ENCODE measurements around the gene PXDN.
"Not testable (repeated sequence)": the region's sequence is repeated elsewhere in the genome, so short reads cannot be mapped to it uniquely, and the experiment has no call there.

PXDN gene

DNA sequence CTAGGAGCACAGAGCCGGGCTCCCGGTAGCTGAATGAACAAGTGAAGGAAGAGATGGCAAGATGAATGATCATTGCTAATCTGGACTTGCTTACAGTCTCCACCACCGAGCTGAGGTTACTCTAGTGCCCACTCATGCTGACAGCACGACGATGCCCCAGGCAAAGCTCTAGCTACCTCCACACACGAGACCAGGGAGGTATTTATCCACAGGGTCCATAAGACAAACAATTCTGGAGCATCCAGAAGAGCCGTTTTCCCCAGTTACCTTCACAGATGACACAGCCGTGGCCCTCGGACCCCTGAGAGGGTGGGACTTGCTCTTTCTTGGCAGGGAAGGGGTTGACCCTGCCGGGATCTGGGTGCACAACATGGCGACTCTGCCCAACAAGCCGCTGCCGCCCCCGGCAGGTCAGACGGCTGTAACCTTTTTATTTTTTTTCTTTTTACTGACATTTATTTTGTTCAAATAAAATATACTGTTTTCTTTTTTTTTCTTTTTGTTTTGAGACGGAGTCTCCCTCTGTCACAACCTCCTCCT lies 120.3 kb downstream of the PXDN start:
- DNase-seq, result no peak

DNA sequence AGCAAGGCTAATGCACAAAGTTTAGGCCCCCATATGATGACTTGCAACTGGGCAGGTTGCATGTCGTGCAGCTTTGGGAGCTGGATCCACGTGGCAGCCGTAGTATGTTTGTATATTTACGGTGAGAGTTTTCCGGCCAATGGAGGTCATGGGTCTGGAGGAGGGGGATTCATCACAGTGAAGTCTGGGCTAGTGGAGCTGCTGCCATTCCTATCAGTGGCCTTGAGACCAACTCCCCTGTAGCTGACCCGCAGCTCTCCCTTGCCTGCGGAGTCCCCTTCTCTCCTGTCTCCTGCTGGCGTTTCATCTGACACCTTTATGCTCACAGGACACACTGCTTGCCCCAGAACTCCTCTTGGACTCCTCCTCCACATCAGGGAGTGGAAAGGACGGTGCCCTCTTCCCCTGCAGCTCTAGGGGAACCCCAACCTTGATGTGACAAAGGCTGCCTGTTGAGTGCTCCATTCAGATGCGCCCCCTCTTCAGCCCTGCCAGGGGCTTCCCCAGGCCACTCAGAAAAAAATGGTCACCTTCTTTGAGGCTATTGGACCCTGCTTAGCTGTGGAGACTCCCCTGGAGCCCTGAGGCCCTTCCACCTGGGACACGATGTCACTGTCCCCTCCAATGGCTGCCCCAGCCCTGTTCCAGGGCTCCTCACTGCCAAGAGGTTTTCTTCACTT lies 121.7 kb downstream of the PXDN start:
- DNase-seq, result no peak

DNA sequence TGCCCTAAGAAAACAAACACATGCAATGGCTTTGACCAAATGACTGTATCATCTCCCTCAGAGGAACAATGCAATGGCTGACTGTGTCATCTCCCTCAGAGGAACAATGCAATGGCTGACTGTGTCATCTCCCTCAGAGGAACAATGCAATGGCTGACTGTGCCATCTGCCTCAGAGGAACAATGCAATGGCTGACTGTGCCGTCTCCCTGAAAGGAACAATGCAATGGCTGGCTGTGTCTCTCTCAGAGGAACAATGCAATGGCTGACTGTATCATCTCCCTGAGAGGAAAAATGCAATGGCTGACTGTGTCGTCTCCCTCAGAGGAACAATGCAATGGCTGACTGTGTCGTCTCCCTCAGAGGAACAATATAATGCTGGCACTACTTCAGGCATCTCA lies 122.3 kb downstream of the PXDN start:
- not testable (repeated sequence) for DNase-seq

DNA sequence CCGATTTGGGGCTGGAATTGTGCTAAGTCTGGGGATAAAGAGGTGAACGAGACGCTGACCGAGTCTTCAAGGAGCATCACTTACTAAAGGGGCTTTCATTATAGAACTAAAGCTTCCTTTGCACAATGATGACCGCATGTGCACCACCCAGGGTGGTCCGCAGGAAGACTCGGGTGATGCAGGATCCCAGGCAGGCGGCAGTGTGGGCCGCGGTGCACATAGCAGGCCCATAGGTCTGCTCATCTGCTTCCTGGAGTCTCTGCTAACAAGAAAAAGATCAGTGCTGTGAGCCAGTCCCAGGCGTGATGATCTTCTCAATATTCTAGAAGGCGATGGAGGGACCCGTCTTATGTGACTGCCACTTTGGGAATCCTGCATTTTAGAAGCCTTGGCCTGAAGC lies 122.8 kb downstream of the PXDN start:
- DNase-seq, result no peak

DNA sequence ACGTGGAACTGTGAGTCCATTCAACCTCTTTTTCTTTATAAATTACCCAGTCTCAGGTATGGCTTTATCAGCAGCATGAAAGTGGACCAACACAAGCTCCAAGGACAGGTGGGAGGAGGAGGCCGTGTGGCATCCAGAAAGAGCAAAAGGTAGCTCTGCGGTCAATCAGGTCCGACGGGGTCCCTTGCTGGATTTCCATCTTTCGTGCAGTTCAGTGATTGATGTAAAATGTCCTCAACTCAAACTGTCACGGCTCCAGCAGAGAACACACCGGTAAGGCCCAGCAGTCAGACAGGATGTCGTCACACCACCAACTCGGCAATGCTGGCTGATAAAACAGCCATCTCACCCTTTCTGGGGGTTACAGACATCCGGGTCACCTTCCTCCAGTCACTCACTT lies 123.3 kb downstream of the PXDN start:
- no peak for DNase-seq

DNA sequence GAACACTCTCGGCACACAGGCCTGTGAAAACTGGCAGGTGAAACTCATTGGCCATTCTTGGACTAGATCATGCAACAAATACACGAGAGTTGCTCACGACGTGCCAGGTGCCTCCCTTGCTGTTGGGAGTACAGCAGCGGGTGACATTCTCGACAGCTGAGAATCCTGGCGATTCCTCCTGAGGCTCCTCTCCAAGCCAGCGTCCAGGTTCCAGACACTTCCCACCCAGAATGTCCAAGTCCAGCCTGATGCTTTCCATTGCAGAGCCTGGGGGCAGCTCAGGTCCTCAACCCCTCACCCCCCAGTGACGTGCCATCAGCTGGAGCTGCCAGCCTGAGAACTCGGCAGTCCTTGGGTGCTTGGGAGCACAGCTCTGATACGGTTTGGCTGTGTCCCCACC lies 124.2 kb downstream of the PXDN start:
- no peak for DNase-seq

DNA sequence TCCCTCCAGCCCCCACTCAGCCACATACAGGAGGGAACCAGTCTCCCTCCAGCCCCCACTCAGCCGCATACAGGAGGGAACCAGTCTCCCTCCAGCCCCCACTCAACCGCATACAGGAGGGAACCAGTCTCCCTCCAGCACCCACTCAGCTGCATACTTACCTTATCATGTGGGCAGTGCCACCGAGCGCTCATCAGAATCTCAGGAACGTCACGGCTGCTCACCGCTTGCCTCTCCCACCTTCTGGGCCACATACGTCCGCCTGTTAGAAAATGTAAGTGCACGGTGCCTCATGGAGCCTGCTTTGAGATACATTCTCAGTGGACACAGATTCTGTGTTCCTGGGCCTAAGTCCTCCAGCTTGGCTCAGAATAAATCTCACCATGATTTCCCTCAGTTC lies 124.8 kb downstream of the PXDN start:
- DNase-seq, result no peak

DNA sequence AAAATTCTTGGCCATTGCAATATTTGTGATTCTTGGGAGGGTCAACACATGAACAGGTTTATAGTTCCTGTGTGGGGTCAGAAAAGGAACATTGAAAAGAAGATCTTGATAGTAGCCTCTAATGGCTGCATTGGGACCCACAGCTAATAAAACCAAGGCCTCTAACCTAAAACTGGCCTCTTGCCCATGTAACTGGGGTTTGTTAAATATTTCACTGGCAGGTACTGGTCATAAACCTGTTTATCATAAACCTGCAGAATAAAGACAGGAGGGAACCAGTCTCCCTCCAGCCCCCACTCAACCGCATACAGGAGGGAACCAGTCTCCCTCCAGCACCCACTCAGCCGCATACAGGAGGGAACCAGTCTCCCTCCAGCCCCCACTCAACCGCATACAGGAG lies 125.3 kb downstream of the PXDN start:
- no peak for DNase-seq

DNA sequence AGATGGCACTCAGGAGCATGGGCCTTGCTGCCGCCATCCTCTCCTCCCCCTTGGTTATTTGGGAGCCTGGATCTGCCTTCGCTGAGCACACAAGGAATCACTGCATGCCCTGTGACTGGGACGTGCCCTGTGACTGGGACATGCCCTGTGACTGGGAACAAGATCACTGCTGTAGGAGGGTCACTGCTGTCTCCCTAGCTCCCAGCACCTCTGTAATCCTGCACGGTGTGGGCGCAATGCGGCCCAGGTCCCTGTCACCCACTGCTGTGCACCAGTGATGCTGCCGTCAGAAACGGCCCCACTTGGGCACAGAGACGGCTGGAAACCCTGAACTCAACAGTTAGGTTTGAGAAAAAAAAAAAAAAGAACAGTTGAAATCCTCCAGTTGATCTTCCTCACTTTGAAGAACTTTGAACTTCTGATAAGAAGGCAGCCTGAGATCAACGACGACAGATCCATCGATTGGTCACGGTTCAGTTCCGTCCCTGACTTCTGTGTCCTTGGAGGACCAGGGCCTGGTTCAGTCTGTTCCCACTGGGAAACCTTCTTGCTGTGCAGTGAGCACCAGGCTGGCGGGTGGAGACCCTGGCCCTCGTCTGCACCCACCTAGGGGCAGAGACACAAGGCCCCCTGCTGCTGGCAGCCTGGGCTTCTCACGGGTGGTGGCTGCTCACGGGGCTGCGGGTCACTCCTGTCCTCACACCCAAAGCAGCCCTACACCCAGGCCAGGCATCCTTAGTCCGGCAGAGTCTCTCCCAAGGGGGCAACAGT lies 125.9 kb downstream of the PXDN start:
- DNase-seq, result no peak

DNA sequence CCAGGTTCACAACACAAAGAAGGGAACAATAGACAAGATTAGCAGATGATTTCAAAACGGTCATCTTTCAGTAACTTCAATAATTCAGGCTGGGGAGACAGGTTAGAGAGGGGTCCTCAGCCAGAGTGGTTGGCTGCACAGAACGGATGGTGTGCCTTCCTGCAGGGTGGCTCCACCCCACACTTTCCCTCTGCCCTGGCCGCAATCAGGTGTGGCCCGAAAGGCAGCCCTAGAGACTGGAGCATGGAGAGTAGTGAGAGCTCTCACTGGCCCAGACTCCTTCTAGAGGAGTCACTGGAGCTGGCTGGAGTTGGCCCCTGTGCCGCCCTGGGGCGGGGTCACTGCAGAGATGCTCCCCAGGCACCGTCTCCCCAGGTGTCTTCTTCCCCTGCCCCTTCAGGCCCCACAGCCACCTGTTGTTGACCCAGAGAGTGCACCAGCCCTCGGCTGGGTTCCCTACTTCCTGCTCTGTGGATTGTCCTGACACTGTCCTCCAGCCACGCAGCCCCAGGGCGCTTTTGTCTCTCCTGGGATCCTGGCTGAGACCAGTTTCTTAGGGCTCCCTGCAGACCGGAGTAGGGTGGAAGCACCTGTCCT lies 126.8 kb downstream of the PXDN start:
- DNase-seq, result no peak

DNA sequence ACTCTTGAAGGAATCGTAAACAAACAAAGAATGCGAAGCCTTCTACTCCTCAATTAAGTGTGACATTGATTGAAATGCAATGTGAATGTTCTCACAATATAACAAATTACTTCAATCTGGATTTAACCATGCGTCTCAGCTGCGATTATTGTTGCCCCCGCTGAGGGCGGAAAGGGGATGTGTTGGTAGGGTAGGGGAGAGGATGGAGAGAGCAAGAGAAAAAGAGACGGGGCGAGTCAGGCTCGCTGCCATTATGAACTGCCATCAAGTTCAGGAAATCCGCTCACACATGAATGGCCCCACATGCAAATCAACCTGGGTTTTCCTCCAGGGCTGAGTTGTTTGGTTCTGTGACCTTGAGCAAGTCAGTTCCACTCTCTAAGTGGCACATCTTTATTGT lies 129.8 kb downstream of the PXDN start:
- DNase-seq, result no peak

DNA sequence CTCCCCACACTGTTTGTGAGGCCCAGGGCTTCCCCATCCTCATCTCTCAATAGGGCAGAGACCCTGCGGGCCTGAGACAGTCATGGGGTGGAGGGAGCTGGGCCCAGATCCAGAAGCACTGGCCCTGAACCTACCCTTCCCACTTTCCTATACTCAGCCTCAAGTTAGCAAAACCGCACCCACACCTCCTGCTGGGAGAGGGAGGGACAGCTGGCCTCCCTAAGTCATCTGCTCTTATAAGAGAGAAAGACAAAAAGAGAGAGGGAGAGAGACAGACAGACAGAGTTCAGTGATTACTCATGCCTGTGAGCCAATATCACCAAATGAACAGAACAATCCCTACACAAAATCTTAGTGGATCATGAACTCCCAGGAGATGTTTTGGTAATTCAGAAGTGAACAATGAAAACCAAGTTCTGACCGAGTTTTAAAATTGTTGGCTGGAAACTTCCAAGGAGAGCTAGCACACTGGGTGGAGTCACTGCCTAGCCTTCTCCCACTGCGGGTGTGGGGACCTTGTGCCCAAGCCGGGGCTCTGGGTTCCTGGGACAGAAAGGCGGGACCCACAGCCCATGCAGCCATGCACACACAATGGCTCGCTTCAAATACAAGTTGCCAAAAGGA lies 130.5 kb downstream of the PXDN start:
- no peak for DNase-seq

DNA sequence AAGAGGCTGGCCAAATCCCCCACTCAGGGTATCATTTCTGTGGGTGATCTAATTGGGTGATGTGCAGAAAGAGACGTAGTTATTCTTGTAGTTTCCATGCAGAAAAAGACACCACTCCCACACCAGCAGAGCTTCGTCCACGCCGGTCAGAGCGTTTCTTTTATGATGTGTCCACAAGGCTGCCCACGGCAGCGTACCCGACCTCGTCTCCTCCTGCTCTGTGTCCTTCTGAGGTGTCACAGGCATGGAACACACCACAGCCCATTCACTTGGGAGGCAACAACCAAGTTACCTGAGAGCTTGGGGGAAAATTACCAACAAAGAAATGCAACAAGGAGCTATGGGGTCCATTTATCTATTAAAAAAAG lies 131.3 kb downstream of the PXDN start:
- no peak for DNase-seq

DNA sequence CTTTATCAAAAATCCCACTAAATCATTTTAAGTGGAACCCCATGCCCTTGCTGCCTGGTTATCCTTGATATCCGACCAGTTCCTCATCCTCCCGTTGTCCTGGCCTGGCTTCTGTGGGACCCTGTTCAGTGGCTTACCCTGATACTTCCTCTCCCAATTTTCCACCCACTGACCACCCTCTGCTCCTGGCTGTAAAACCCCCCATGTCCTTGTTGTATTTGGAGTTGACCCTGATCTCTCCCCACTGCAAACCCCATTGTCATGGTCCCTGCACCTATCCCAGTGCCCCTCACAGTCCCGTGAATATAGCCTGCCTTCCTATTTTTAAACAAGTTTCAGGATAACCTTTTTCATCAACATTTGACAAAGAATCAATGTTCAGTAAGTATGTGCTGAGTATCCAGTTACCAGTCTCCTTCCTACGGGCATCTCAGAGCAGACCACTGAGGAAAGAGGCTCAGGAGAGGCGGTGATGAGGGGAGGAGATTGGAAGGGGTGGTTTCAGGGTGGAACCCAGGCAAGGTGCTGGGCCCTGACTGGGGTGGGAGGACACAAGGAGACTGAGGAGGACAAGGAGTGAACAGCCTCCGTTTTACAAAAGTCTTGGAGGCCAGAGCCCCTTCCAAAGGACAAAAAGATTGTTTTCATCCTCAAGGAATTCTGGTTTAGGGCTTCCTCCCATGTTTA lies 131.8 kb downstream of the PXDN start:
- DNase-seq, result no peak

DNA sequence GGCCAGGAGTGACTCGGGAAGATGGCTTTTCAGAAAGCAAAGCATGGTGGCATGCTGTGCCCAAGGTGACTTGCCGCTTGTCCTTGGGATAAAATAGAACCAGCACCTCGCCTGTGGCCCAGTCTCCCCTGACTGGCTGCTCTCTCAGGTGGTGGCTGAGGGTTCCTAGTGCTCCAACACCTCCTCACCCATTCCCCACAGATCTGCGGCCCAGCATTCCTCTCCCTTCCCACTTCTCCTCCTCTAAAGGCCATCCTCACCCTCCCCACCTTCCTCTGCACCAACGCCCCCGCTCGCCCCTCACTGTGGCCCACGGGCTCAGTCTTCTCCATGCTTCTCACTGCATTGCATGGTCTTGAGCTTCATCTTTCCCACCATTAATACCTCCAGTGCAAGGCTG lies 132.4 kb downstream of the PXDN start:
- no peak for DNase-seq

DNA sequence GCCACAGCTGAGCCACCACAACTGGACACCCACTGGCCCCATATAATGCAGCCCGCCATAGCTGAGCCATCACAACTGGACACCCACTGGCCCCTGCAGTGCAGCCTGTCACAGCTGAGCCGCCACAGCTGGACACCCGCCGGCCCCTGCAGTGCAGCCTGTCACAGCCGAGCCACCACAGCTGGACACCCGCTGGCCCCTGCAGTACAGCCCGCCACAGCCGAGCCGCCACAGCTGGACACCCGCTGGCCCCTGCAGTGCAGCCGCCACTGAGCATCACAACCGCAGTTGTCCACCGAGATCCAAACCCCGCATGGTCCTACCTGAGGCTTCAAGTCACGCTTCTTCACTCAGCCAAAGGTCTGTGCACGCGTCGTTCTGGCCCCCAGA lies 134.2 kb downstream of the PXDN start:
- DNase-seq, result no peak

DNA sequence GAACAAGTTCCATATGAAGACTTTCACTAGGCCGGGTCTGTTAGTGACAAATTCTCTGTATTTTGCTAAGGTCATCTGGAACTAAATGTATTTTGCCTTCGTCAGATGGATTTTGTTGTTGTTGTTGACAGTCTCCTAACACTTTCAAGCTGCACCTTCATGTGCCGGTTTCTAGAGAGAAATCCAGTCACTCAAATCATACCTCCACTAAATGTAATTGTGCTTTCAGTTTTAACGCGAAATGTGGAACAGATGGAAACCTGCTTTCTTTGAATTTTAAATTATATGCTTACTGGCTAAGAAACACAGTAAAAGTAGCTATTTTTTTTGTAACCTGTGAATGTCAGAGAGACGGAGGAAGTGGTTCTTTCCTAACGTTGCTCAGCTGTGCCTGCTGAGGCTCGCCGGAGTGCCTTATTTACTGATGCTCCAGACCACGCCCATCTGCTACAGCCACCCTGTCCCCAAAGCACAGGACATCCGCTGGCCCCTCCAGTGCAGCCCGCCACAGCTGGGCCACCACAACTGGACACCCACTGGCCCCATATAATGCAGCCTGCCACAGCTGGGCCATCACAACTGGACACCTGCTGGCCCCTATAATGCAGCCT lies 134.7 kb downstream of the PXDN start:
- no peak for DNase-seq

DNA sequence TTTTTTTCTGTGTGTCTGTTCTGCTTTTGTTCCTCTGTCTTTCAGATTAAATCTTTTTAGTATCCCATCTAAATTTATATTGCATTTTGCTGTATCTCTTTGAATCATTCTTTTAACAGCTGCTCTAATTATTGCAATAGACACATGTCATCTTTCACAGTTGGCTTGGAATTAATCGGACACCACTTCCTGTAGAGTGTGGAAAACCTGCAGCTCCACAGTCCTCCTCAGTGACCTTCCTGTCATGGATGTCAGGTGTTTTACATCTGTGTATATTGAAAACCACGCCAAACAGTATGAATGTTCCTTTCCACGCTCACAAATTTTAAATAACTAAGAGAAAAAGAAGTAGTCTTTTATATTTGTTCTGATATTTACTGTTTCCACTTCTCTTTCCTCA lies 135.3 kb downstream of the PXDN start:
- DNase-seq, result no peak

DNA sequence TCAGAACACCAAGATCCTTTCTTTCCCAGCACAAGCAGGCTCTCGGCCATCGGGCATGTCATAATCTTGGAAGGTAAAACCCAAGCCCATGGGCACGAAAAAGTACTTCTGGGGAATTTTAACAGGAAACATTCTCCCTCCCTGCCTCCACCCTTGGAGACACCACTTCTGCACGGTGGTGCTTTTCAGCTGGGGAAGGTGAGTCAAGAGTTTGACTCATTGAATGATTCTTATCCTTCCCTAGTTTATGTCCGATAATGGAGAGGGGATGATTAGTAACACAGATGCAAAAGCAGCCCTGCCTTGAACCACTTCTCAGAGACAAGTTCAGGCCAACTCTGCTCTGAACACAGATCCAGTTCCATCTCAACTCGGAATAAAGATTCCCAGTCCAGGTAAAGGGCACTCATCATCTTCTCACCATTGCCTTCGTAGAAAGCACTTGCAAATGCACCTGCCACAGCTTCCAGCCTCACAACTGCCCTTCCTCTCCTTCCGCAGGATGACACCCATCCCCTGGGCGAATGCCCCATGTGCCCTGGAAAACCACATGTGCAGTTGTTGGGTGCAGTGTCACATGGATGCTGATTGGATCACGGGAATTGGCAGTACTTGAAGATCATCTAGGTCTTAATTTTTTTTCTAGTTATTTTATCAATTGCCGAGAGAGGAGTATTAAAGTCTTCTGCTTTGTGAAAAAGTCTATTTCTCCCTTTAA lies 136.2 kb downstream of the PXDN start:
- DNase-seq, result no peak

DNA sequence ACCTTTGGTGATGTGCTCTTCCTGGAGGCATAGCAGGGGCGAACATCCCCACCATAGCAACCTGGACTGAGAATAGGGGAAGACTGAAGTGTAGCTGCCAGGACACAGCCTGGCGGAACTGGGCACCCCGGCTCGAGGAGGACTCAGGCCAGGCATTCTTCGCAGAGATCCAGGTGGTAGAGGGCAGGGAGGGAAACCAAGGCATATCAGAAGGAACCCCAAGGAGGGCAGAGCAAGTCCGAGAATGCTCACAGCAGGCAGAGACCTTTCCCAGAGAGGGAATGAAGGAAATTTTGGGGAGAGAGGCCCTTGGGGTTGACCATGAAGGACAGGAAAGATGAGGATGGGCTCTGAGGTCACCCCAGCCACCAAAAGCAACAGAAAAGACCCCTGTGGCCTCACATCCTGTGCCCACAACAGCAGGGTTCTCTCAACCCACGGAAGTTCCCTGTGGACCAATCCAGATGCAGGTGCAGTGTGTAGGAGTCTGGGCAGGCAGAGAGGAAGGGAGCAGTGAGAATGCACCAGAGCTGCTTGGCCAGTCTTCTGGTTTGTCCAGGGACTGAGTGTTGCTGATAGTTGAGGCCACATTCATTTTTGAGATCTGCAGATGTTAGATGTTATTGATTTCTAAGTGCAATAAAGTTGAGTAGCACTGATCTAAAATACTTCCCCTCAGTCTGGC lies 136.9 kb downstream of the PXDN start:
- DNase-seq, result no peak
